Amniotic stem cell (primary cell): ENCODE results near the gene LIMCH1.
"Not testable (repeated sequence)": the region's sequence is repeated elsewhere in the genome, so short reads cannot be mapped to it uniquely, and the experiment has no call there.

ENCODE experiments used
- DNase-seq: peaks from one replicate; lab custom pipeline; 2025; lab: John Stamatoyannopoulos, UW

The LIMCH1 gene

GRCh38 chr4:41678951-41679350 lies 141.0 kb downstream of the LIMCH1 start:
- no peak for DNase-seq

DNA sequence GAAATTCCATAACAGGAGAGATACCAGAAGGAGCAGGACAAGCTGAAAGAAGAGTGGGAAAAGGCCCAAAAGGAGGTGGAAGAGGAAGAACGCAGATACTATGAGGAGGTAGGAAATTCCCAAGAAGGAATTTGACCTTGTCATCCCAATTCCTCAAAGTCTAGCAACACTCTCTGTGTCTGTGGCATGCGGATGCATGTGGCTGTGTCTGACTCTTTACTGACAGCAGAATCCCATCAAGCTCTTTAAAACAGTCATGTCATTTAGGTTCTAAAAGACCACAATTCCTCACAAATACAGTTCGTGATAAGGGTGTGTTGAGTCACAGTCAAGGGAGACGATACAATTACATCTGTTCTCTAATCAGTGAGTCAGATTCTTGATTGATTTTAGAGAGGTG lies 142.0 kb downstream of the LIMCH1 start:
- no peak for DNase-seq

- no peak for DNase-seq
Observed at GRCh38 chr4:41681054-41681453, 143.1 kb downstream of the LIMCH1 start.

- DNase-seq: no peak
Observed at GRCh38 chr4:41683326-41683725, 145.4 kb downstream of the LIMCH1 start.

DNA sequence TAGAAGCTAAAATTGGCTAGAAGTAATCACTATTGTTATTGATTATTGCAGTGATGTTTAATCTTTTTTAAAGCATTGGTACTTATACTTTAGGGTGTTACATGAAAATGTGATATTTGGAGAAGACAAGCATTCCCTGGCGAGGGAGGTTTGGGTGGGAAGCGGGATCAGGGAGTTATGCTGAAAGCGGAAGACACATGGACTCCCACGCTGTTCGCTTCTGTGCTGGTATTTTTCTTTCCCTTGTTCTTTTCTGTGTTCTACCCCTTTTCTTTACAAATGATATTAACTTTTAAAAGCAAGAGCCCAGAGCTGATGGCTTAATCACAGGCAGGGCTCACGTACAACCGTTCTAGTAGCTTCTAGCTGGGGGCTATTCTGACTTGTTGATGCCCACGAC lies 148.9 kb downstream of the LIMCH1 start:
- no peak for DNase-seq

DNA sequence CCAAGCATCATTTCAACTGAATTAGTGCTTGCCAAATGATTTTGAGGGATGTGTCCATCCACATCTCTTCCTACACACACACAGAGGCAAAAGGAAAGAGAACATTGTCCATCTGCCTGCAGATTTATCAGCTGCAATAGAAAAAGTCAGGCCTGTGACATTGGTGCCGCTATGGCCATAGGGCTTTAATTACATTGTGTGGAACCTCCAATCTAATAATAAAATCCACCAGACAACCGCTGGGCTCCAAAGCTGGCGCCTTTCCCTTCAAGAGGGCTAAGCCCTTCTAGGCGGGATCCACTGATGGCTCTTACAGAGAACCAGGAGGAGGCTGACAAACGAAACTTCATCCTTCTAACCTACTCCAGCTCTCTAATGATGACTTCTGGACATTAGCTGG lies 150.0 kb downstream of the LIMCH1 start:
- DNase-seq: no peak

- peak; percentile 16 for DNase-seq
Observed at GRCh38 chr4:41692717-41693345, 154.9 kb downstream of the LIMCH1 start.

DNA sequence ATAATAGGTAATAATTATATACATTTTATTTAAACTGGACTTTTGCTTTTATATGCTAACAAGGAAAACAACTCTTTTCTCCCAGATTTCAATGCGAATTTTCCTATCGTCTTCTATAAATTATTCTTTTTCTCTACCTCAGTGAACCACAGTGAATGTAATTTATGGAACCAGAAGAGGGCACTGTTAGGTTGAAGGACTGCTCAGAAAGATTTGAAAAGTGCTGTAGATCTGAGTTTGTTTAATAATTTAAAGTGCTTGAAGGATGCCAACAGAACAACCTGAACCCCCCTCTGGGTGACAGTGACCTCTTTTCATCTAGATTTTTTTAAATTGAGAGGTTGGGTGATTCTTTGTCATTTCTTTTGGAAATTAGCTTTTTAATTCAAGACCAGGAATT lies 155.7 kb downstream of the LIMCH1 start:
- peak; percentile 45 for DNase-seq

DNA sequence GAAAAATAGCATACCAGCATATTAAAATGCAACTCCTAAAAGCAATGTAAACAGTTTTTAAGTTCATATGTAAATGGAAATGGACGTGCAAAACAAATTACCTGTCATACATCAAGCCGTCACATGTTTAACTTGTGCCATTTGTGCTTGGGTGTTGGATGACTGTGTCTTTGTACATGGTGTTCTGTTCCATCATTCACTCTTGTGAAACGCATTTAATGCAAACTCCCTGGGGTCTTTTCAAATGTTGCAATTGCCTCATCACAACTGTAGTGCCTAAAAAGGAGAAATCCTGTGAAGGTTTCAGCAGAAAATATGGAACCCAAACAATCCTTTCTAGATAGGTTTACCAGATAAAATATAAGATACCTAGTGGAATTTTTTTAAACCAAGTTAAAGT lies 158.2 kb downstream of the LIMCH1 start:
- DNase-seq: no peak

DNA sequence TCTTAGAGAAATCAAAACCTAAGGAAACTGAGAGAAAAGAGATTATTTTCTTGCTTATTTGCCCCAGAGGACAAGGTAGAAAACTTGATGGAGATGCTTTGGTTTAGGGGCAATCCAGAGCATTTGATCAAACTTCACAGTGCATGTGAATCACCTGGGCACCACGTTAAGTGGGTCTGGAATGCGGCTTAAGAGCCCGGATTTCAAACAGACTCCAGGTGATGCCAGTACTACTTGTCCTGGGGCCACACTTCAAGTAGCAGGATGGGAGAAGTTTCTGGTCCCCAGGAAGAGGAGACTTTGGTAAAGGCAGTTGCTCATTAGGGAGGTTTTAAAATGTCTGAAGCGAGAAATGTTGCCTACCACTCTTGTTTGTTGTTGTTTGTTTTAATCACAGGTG lies 158.8 kb downstream of the LIMCH1 start:
- no peak for DNase-seq

DNA sequence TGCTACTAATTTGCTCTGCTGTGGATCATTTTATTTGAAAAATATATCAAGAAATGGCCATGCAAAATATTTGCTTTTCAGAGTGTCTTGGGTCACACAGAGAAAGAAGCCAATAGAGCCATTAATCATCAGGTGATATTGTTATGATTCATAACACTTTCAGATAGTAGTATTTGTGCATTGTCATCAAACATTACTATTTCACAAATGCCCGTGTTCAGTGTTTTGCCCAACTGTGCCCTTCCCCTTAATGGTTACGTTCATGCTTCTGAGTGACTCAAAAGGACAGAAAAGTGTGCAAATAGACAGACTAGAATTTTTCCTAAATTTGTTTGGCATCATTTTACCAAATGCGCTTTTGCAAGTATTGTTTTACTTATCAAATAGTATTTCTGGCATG lies 164.0 kb downstream of the LIMCH1 start:
- no peak for DNase-seq

- no peak for DNase-seq
Observed at GRCh38 chr4:41702770-41703169, 164.8 kb downstream of the LIMCH1 start.

GRCh38 chr4:41703785-41704184 lies 165.8 kb downstream of the LIMCH1 start:
- DNase-seq: no peak

- no peak for DNase-seq
Observed at GRCh38 chr4:41709844-41710481, 172.0 kb downstream of the LIMCH1 start.

- not testable (repeated sequence) for DNase-seq
Observed at GRCh38 chr4:41711654-41712053, 173.7 kb downstream of the LIMCH1 start.

DNA sequence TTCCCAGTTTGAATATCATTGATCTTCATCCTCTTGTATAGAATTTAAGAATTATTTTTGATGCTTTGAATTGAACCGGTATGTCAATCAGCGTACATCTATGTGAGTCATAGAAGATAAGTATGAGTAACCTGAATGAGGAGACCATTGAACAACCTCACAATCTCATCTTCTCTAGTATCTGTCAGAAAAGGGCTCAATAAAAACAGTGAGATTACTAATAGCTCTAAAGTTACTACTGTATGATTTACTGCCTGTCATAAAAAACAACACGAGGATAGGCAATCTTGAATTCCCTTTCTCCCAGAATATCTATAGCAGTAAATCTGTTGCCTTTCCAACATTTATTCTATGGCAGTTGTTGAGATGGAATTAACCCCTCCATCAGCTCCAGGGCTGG lies 174.5 kb downstream of the LIMCH1 start:
- DNase-seq: no peak

DNA sequence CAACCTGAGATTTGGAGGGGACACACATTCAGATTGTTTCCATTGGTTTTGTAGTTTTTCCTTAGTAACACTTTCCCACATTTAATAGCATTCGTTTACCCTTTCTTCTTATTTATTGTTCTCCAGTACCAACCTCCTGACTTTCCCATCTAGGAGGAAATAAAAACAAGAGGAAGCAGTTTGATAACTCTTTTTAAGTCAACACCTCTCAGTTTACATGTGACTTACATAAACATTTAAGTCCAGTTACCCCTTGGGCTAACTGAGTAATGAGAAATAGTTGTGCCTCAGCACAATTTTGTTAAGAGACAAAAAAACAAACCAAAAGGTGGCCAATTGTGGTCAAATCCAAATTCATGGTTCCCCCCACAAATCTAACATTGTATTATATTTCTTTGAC lies 175.8 kb downstream of the LIMCH1 start:
- no peak for DNase-seq

- DNase-seq: no peak
Observed at GRCh38 chr4:41714364-41715000, 176.5 kb downstream of the LIMCH1 start.

- DNase-seq: no peak
Observed at GRCh38 chr4:41715155-41715554, 177.2 kb downstream of the LIMCH1 start.

- DNase-seq: peak; percentile 52
Observed at GRCh38 chr4:41718907-41719306, 180.9 kb downstream of the LIMCH1 start.

- DNase-seq: no peak
Observed at GRCh38 chr4:41719417-41719816, 181.5 kb downstream of the LIMCH1 start.

- no peak for DNase-seq
Observed at GRCh38 chr4:41722181-41722580, 184.2 kb downstream of the LIMCH1 start.

- DNase-seq: no peak
Observed at GRCh38 chr4:41723286-41723685, 185.3 kb downstream of the LIMCH1 start.

DNA sequence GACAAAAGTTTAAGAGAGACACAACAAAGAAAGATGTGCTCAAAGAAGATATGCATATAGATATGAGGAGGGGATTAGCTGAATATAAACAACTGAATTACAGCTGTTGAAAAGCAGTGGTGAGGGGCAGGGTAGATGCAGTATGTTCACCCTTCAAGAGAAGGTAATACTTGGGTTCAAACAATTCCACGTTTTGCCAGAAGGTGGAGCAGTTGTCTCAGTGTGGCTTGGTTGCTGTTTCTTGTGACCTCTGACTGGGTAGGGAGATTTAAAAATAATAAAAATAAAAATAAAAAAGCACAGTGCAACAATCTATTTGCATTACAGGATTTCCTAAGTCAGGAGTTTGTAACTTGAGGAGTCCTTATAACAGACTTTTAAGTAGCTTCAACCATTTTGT lies 187.3 kb downstream of the LIMCH1 start:
- no peak for DNase-seq
